HEK293T (cell line): ENCODE data around the gene WWOX.

Experiments used
- CTCF ChIA-PET: fragments of 350-600 bp; formaldehyde crosslinking; extraction: SDS; loops from one replicate; lab custom pipeline; 2021; ENCODE audit warnings: antibody characterized with exemption, inconsistent platforms; lab: Yijun Ruan, JAX
- POLR2A ChIA-PET: fragments of 350-600 bp; formaldehyde crosslinking; extraction: SDS; loops from one replicate; lab custom pipeline; 2020; ENCODE audit warnings: antibody characterized with exemption, inconsistent platforms; lab: Yijun Ruan, JAX
- DNase-seq: peaks from one replicate; pipeline ENCODE4 v3.0.0; 2012; ENCODE audit warnings: mixed read lengths; ENCODE audit errors: extremely low spot score
- ARNT ChIP-seq: fragments of 450-650 bp; IDR thresholded peaks from 2 replicates; pipeline ENCODE4 v1.6.1; 2017; ENCODE audit warnings: mild to moderate bottlenecking
- BHLHE40 ChIP-seq: fragments of 450-650 bp; IDR thresholded peaks from 2 replicates; pipeline ENCODE4 v1.6.1; 2016; ENCODE audit warnings: mild to moderate bottlenecking, moderate library complexity, borderline replicate concordance
- CTBP1 ChIP-seq: fragments of 450-650 bp; IDR thresholded peaks from 2 replicates; pipeline ENCODE4 v1.6.1; 2016; ENCODE audit warnings: borderline replicate concordance
- ELF4 ChIP-seq: fragments of 450-650 bp; IDR thresholded peaks from 2 replicates; pipeline ENCODE4 v1.6.1; 2017; ENCODE audit warnings: antibody characterized with exemption
- FOXA1 ChIP-seq: fragments of 450-650 bp; IDR thresholded peaks from 2 replicates; pipeline ENCODE4 v1.6.1; 2016; ENCODE audit warnings: mild to moderate bottlenecking
- FOXK2 ChIP-seq: fragments of 450-650 bp; IDR thresholded peaks from 2 replicates; pipeline ENCODE4 v1.6.1; 2016; ENCODE audit warnings: mild to moderate bottlenecking
- FOXM1 ChIP-seq: fragments of 450-650 bp; IDR thresholded peaks from 2 replicates; pipeline ENCODE4 v1.6.1; 2017; ENCODE audit warnings: mild to moderate bottlenecking, borderline replicate concordance
- HDGF ChIP-seq: fragments of 450-650 bp; IDR thresholded peaks from 2 replicates; pipeline ENCODE4 v1.6.1; 2017; ENCODE audit warnings: antibody characterized with exemption, borderline replicate concordance
- L3MBTL2 ChIP-seq: fragments of 450-650 bp; conservative IDR thresholded peaks from 2 replicates; pipeline ENCODE4 v1.6.1; 2016; ENCODE audit warnings: mild to moderate bottlenecking
- LEF1 ChIP-seq: fragments of 450-650 bp; IDR thresholded peaks from 2 replicates; pipeline ENCODE4 v1.6.1; 2017; ENCODE audit warnings: mild to moderate bottlenecking, borderline replicate concordance
- NFRKB ChIP-seq: fragments of 450-650 bp; IDR thresholded peaks from 2 replicates; pipeline ENCODE4 v1.6.1; 2016; ENCODE audit warnings: mild to moderate bottlenecking, moderate library complexity
- PKNOX1 ChIP-seq: fragments of 450-650 bp; IDR thresholded peaks from 2 replicates; pipeline ENCODE4 v1.6.1; 2016
- SP1 ChIP-seq: fragments of 450-650 bp; IDR thresholded peaks from 2 replicates; pipeline ENCODE4 v1.6.1; 2017
- SUZ12 ChIP-seq: fragments of 450-650 bp; IDR thresholded peaks from 2 replicates; pipeline ENCODE4 v1.6.1; 2016; ENCODE audit warnings: mild to moderate bottlenecking
- TARDBP ChIP-seq: fragments of 450-650 bp; IDR thresholded peaks from 2 replicates; pipeline ENCODE4 v1.6.1; 2016
- ZNF384 ChIP-seq: fragments of 450-650 bp; IDR thresholded peaks from 2 replicates; pipeline ENCODE4 v1.6.1; 2016

WWOX gene

GRCh38 chr16:78105517-78105916 lies 6.1 kb downstream of the WWOX start:
- no peak for DNase-seq
- CTCF ChIA-PET = interaction anchor here (0.6 to 0.7 kb wide), 2 partner anchors 123 to 1583 kb away, joined by 5 read pairs; no protein-coding TSS in a partner anchor
- POLR2A ChIA-PET = interaction anchor here (0.6 kb wide), 1 partner anchor 22 kb away, joined by 3 read pairs; no protein-coding TSS in a partner anchor
- no peak for TF ChIP-seq HDGF

- no peak for TF ChIP-seq SUZ12
- ChIA-PET POLR2A (no interaction called here), CTCF (no interaction called here)
- DNase-seq = no peak
Measured at GRCh38 chr16:78106686-78107085, 7.2 kb downstream of the WWOX start.

- TF ChIP-seq TARDBP = no peak
- TF ChIP-seq ELF4 = no peak
- TF ChIP-seq NFRKB = no peak
- no peak for TF ChIP-seq PKNOX1
- no peak for TF ChIP-seq SP1
- TF ChIP-seq ZNF384 = no peak
- TF ChIP-seq SUZ12 = no peak
- no peak for TF ChIP-seq FOXM1
- TF ChIP-seq BHLHE40 = no peak
- no peak for TF ChIP-seq L3MBTL2
- no peak for TF ChIP-seq FOXA1
- no peak for TF ChIP-seq HDGF
- TF ChIP-seq LEF1 = no peak
- TF ChIP-seq FOXK2 = no peak
- TF ChIP-seq CTBP1 = no peak
- no peak for TF ChIP-seq ARNT
- ChIA-PET CTCF (no interaction called here), POLR2A (interaction anchor here (0.8 kb wide), 1 partner anchor 10 kb away, joined by 3 read pairs; no protein-coding TSS in a partner anchor)
- no peak for DNase-seq
Measured at GRCh38 chr16:78108451-78108850, 9.0 kb downstream of the WWOX start.

GRCh38 chr16:78113258-78113657 lies 13.8 kb downstream of the WWOX start:
- POLR2A ChIA-PET = interaction anchor here (0.5 to 2.4 kb wide), 2 partner anchors 11 to 14 kb away, joined by 3 to 9 read pairs; partner anchors contain the start of gene WWOX
- CTCF ChIA-PET = no interaction called here
- TF ChIP-seq CTBP1 (no peak), FOXA1 (no peak), ELF4 (no peak), PKNOX1 (no peak), L3MBTL2 (no peak), SP1 (no peak), LEF1 (no peak), HDGF (no peak), ARNT (no peak)
- DNase-seq = no peak

GRCh38 chr16:78115659-78116058 lies 16.2 kb downstream of the WWOX start:
- POLR2A ChIA-PET = no interaction called here
- CTCF ChIA-PET = no interaction called here
- DNase-seq = no peak

GRCh38 chr16:78116946-78117345 lies 17.5 kb downstream of the WWOX start:
- TF ChIP-seq BHLHE40 (no peak), TARDBP (no peak), ARNT (no peak), L3MBTL2 (no peak), SP1 (no peak), HDGF (no peak), ELF4 (no peak), FOXM1 (no peak), ZNF384 (no peak), FOXK2 (no peak), PKNOX1 (no peak), SUZ12 (no peak), FOXA1 (no peak), LEF1 (no peak), NFRKB (no peak)
- DNase-seq = no peak
- POLR2A ChIA-PET = no interaction called here
- CTCF ChIA-PET = no interaction called here

More at GRCh38 chr16:78115659-78116058, 16.2 kb downstream of the WWOX start:
- TF ChIP-seq PKNOX1 (no peak), ZNF384 (no peak), CTBP1 (no peak), BHLHE40 (no peak), L3MBTL2 (no peak), LEF1 (no peak), TARDBP (no peak), HDGF (no peak), FOXA1 (no peak), FOXM1 (no peak), ARNT (no peak), SUZ12 (no peak), FOXK2 (no peak), ELF4 (no peak)

- TF ChIP-seq FOXK2 (no peak), ELF4 (no peak), FOXA1 (no peak), ZNF384 (no peak), PKNOX1 (no peak), BHLHE40 (no peak), HDGF (no peak), SP1 (no peak), NFRKB (no peak), LEF1 (no peak), FOXM1 (no peak), CTBP1 (no peak), SUZ12 (no peak), TARDBP (no peak), L3MBTL2 (no peak), ARNT (no peak)
- ChIA-PET CTCF (no interaction called here), POLR2A (interaction anchor here (1.1 kb wide), 1 partner anchor 9 kb away, joined by 3 read pairs; no protein-coding TSS in a partner anchor)
- no peak for DNase-seq
Measured at GRCh38 chr16:78117391-78117790, 17.9 kb downstream of the WWOX start.
